Esophagus squamous epithelium (tissue), 4 donors: ENCODE measurements around the gene EEF1AKMT3.

ENCODE experiments used
- CTCF ChIP-seq, 6 experiments: fragments of 450-650 bp in 4 of 6; fragments of 200-600 bp in 2 of 6; sonication (generic) in 2 of 6; IDR thresholded peaks; one replicate each; pipeline ENCODE4 v1.5.1; 2016 to 2019; ENCODE audit warnings: antibody characterized with exemption in 6 of 6, mild to moderate bottlenecking in 4 of 6, moderate library complexity in 4 of 6
- POLR2A ChIP-seq, 4 donors: fragments of 450-650 bp; IDR thresholded peaks; one replicate each; pipeline ENCODE4 v1.6.1; 2017; ENCODE audit warnings: antibody characterized with exemption in 4 of 4, mild to moderate bottlenecking in 4 of 4, moderate library complexity in 3 of 4

- TF ChIP-seq CTCF (IDR thresholded peaks at IDR 0.05), result no peak
- no peak for TF ChIP-seq POLR2A (IDR thresholded peaks at IDR 0.05)
Measured at GRCh38 chr12:57739387-57739786, 33.0 kb upstream of the EEF1AKMT3 start.
